Fibroblast of lung (primary cell): ENCODE data around the gene RBP7. TPM values are rescaled to one million over a fixed set of nuclear protein-coding genes. Genes with fewer than 3 reads are reported as not detected.

ENCODE experiments used
- DNase-seq, 2 donors: peaks; one replicate each; pipeline versions ENCODE4 v3.0.0 to v3.0.0-alpha.2; 2010; ENCODE audit warnings: low read depth in 2 of 2
- H2AFZ ChIP-seq: 2 replicates; pipeline ENCODE4 v1.5.1; 2012; ENCODE audit warnings: low read length, control low read depth, inconsistent platforms
- H3K27ac ChIP-seq: 2 replicates; pipeline ENCODE4 v1.5.1; 2011; ENCODE audit warnings: low read length, control low read depth; ENCODE audit not compliant: insufficient read depth
- H3K27me3 ChIP-seq: 2 replicates; pipeline ENCODE4 v1.5.1; 2011; ENCODE audit warnings: mild to moderate bottlenecking, low read length; ENCODE audit not compliant: control insufficient read depth, insufficient read depth
- H3K36me3 ChIP-seq: 2 replicates; pipeline ENCODE4 v1.5.1; 2011; ENCODE audit warnings: low read length; ENCODE audit not compliant: control insufficient read depth, insufficient read depth
- H3K4me1 ChIP-seq: 2 replicates; pipeline ENCODE4 v1.5.1; 2011; ENCODE audit warnings: low read length; ENCODE audit not compliant: control insufficient read depth, insufficient read depth; ENCODE audit errors: extremely low read depth
- H3K4me2 ChIP-seq: 2 replicates; pipeline ENCODE4 v1.5.1; 2011; ENCODE audit warnings: low read length, control low read depth; ENCODE audit not compliant: insufficient read depth; ENCODE audit errors: extremely low read depth
- H3K4me3 ChIP-seq, 4 experiments: fragments of 200-600 bp in 1 of 4; sonication (generic) in 1 of 4; replicated peaks in 1 of 4; 2 replicates each; pipeline ENCODE4 v1.5.1; 2011 to 2016; ENCODE audit warnings: low read length in 4 of 4, low read depth in 3 of 4, mild to moderate bottlenecking in 3 of 4, control low read depth in 2 of 4, inconsistent platforms in 1 of 4, mixed read lengths in 1 of 4; ENCODE audit not compliant: insufficient read depth in 1 of 4; ENCODE audit errors: control extremely low read depth in 1 of 4
- H3K79me2 ChIP-seq: 2 replicates; pipeline ENCODE4 v1.5.1; 2012; ENCODE audit warnings: mild to moderate bottlenecking, low read length, inconsistent platforms; ENCODE audit not compliant: control insufficient read depth, insufficient read depth
- H3K9ac ChIP-seq: 2 replicates; pipeline ENCODE4 v1.5.1; 2011; ENCODE audit warnings: mild to moderate bottlenecking, low read length, control low read depth; ENCODE audit not compliant: insufficient read depth
- H3K9me3 ChIP-seq: 2 replicates; pipeline ENCODE4 v1.5.1; 2012; ENCODE audit warnings: low read depth, low read length; ENCODE audit not compliant: control insufficient read depth, insufficient read depth
- H4K20me1 ChIP-seq: 2 replicates; pipeline ENCODE4 v1.5.1; 2011; ENCODE audit warnings: low read length; ENCODE audit not compliant: control insufficient read depth, insufficient read depth; ENCODE audit errors: extremely low read depth
- CTCF ChIP-seq, 2 donors: IDR thresholded peaks in 1 of 2; conservative IDR thresholded peaks in 1 of 2; 1 replicate in 1 of 2; 2 replicates in 1 of 2; pipeline ENCODE4 v1.5.1; 2011 to 2012; ENCODE audit warnings: low read length in 2 of 2, control low read depth in 1 of 2, inconsistent platforms in 1 of 2, low read depth in 1 of 2, mild to moderate bottlenecking in 1 of 2
- EZH2 ChIP-seq: IDR thresholded peaks from 2 replicates; pipeline ENCODE4 v1.5.1; 2012; ENCODE audit warnings: low read length, control low read depth, mild to moderate bottlenecking; ENCODE audit errors: missing control alignments
- polyA minus RNA-seq: library from RNA; depleted of rRNA, polyadenylated mRNA; stranded (reverse); fragments of >200 nt; gene quantifications from 2 replicates; pipeline ENCODE4 v1.2.3, GENCODE V29; 2011; ENCODE audit warnings: low replicate concordance
- polyA plus RNA-seq, 2 donors: library from polyadenylated mRNA; depleted of rRNA in 1 of 2; stranded (reverse) in 1 of 2; unstranded in 1 of 2; fragments of >200 nt; gene quantifications; 2 replicates each; pipeline ENCODE4 v1.2.1, GENCODE V29; 2011 to 2012; ENCODE audit warnings: missing spikeins in 1 of 2
- total RNA-seq: library from RNA; depleted of rRNA; stranded (reverse); fragments of >200 nt; gene quantifications from 2 replicates; pipeline ENCODE4 v1.2.1, GENCODE V29; 2014

RBP7 gene
- total RNA-seq (not detected in 2 replicates), polyA plus RNA-seq (0.36 TPM in 1 of 2 replicates, not detected in the other), polyA minus RNA-seq (not detected in 2 replicates)
- 0.35 and 0.43 TPM in 2 replicates for polyA plus RNA-seq (2012)

GRCh38 chr1:9996624-9997582, at the start of gene RBP7:
TSS of gene RBP7 (plus strand) at chr1:9997228. CDS start at chr1:9997259, 31 bp downstream.
- Histone ChIP-seq H3K9ac (no peak within 1 kb of the TSS), H3K36me3 (no peaks in the 10 kb centered on the region), H3K9me3 (no peaks in the 10 kb centered on the region), H4K20me1 (no peaks in the 10 kb centered on the region), H3K27me3 (peaks cover 20% of the 10 kb centered on the region), H2AFZ (no peak within 1 kb of the TSS), H3K27ac (no peak within 1 kb of the TSS), H3K4me1 (no peaks in the 10 kb centered on the region), H3K79me2 (no peaks in the 10 kb centered on the region), H3K4me2 (peak within 1 kb of the TSS; percentile 51), H3K4me3 (peak within 1 kb of the TSS in 1 of 4 experiments; percentile 34)
- no peak for DNase-seq
- TF ChIP-seq EZH2 (peak; percentile 93), CTCF (conservative IDR thresholded peaks at IDR 0.05 in 1 of 2, IDR thresholded peaks at IDR 0.05 in 1 of 2; ENCODE audit: low read depth in 1 of 2, low read length in 2 of 2) (no peak)

- no peaks in the 10 kb centered on the region for H3K4me1 ChIP-seq
- no peaks in the 10 kb centered on the region for H3K79me2 ChIP-seq
- no peak for TF ChIP-seq EZH2
- no peak for TF ChIP-seq CTCF (conservative IDR thresholded peaks at IDR 0.05 in 1 of 2, IDR thresholded peaks at IDR 0.05 in 1 of 2; ENCODE audit: low read depth in 1 of 2, low read length in 2 of 2)
- no peaks in the 10 kb centered on the region for H3K27me3 ChIP-seq
- no peak overlapping the region for H3K4me2 ChIP-seq
- no peak overlapping the region for H3K9ac ChIP-seq
- DNase-seq: no peak
- no peak overlapping the region for H3K4me3 ChIP-seq
- no peaks in the 10 kb centered on the region for H3K9me3 ChIP-seq
- no peaks in the 10 kb centered on the region for H4K20me1 ChIP-seq
- no peak overlapping the region for H3K27ac ChIP-seq
- no peak overlapping the region for H2AFZ ChIP-seq
- H3K36me3 ChIP-seq: no peaks in the 10 kb centered on the region
Observed at GRCh38 chr1:9957726-9958125, 39.3 kb upstream of the RBP7 start.

- H3K36me3 ChIP-seq: no peaks in the 10 kb centered on the region
- no peak overlapping the region for H3K4me2 ChIP-seq
- TF ChIP-seq EZH2 (no peak), CTCF (conservative IDR thresholded peaks at IDR 0.05 in 1 of 2, IDR thresholded peaks at IDR 0.05 in 1 of 2; ENCODE audit: low read depth in 1 of 2, low read length in 2 of 2) (no peak)
- no peak overlapping the region for H3K4me3 ChIP-seq
- DNase-seq: no peak
- H3K9me3 ChIP-seq: no peaks in the 10 kb centered on the region
- no peaks in the 10 kb centered on the region for H3K4me1 ChIP-seq
- H2AFZ ChIP-seq: no peak overlapping the region
- H3K27me3 ChIP-seq: no peaks in the 10 kb centered on the region
- H3K9ac ChIP-seq: no peak overlapping the region
- H3K79me2 ChIP-seq: no peaks in the 10 kb centered on the region
- H3K27ac ChIP-seq: no peak overlapping the region
- no peaks in the 10 kb centered on the region for H4K20me1 ChIP-seq
Observed at GRCh38 chr1:9960011-9960410, 37.0 kb upstream of the RBP7 start.
